Activated CD4-positive, alpha-beta T cell treated with anti-CD3 and anti-CD28 coated beads, Interleukin-2, amount 10 ng/mL, durations not matched to agents 24 days and 14 days (primary cell): ENCODE measurements around the gene RADIL. TPM values are rescaled to one million over a fixed set of nuclear protein-coding genes. Genes with fewer than 3 reads are reported as not detected.

ENCODE experiments used
- total RNA-seq: library from RNA; stranded (reverse); gene quantifications from 2 replicates; pipeline ENCODE4 v1.2.3, GENCODE V29; 2022

The RADIL gene
- total RNA-seq, 1 donor from 2014 or later = 0.14 TPM

Other genes starting within 250 kb of the RADIL start
- 36.6 TPM in 2 replicates for gene FOXK1, start 201.4 kb downstream of the RADIL start, total RNA-seq
- 42.2 and 44.4 TPM in 2 replicates for gene AP5Z1, start 108.1 kb downstream of the RADIL start, total RNA-seq
- gene PAPOLB, start 21.7 kb downstream of the RADIL start, total RNA-seq = not detected in 2 replicates
- gene MMD2, start 75.5 kb upstream of the RADIL start, total RNA-seq = not detected in 2 replicates
- 13.6 and 14.2 TPM in 2 replicates for gene RBAK, start 162.1 kb upstream of the RADIL start, total RNA-seq